Trophoblast cell (in vitro differentiated cells and primary cell): Measurements from ENCODE around the gene ME3.

Experiments used
- DNase-seq, 2 donors: peaks; one replicate each; pipeline ENCODE4 v3.0.0-alpha.2; 2016
- H2AFZ ChIP-seq: 2 replicates; pipeline ENCODE4 v1.6.1; 2013; ENCODE audit warnings: low read length, moderate library complexity, mild to moderate bottlenecking; ENCODE audit not compliant: insufficient read depth, poor library complexity
- H2AK5ac ChIP-seq: 2 replicates; pipeline ENCODE4 v1.6.1; 2013; ENCODE audit warnings: mild to moderate bottlenecking, low read length
- H2BK120ac ChIP-seq: 2 replicates; pipeline ENCODE4 v1.6.1; 2013; ENCODE audit warnings: low read length, mild to moderate bottlenecking, moderate library complexity; ENCODE audit not compliant: insufficient read depth, poor library complexity
- H2BK12ac ChIP-seq: 2 replicates; pipeline ENCODE4 v1.6.1; 2013; ENCODE audit warnings: mild to moderate bottlenecking, low read length, moderate library complexity
- H2BK5ac ChIP-seq: 2 replicates; pipeline ENCODE4 v1.6.1; 2013; ENCODE audit warnings: low read length, low read depth, moderate library complexity, mild to moderate bottlenecking; ENCODE audit not compliant: poor library complexity
- H3K14ac ChIP-seq: 2 replicates; pipeline ENCODE4 v1.6.1; 2013; ENCODE audit warnings: mild to moderate bottlenecking, low read length
- H3K18ac ChIP-seq: 2 replicates; pipeline ENCODE4 v1.6.1; 2013; ENCODE audit warnings: mild to moderate bottlenecking, low read length
- H3K23ac ChIP-seq: 2 replicates; pipeline ENCODE4 v1.6.1; 2013; ENCODE audit warnings: low read length
- H3K27ac ChIP-seq: 2 replicates; pipeline ENCODE4 v1.5.1; 2013; ENCODE audit warnings: low read depth, mild to moderate bottlenecking, inconsistent platforms, low read length, moderate library complexity
- H3K27me3 ChIP-seq: 2 replicates; pipeline ENCODE4 v1.6.1; 2013; ENCODE audit warnings: inconsistent platforms, mild to moderate bottlenecking, low read length, moderate library complexity; ENCODE audit not compliant: insufficient read depth
- H3K36me3 ChIP-seq, 2 experiments: 1 replicate in 1 of 2; 2 replicates in 1 of 2; pipeline ENCODE4 v1.6.1; 2013; ENCODE audit warnings: low read length in 2 of 2, mild to moderate bottlenecking in 2 of 2, moderate library complexity in 1 of 2; ENCODE audit not compliant: insufficient read depth in 2 of 2, control insufficient read depth in 1 of 2
- H3K4ac ChIP-seq: 2 replicates; pipeline ENCODE4 v1.6.1; 2013; ENCODE audit warnings: low read depth, mild to moderate bottlenecking, low read length, moderate library complexity
- H3K4me1 ChIP-seq, 2 experiments: 1 replicate in 1 of 2; 2 replicates in 1 of 2; pipeline ENCODE4 v1.6.1; 2013; ENCODE audit warnings: low read length in 2 of 2, mild to moderate bottlenecking in 2 of 2, moderate library complexity in 1 of 2; ENCODE audit not compliant: insufficient read depth in 2 of 2, control insufficient read depth in 1 of 2
- H3K4me2 ChIP-seq: 2 replicates; pipeline ENCODE4 v1.6.1; 2013; ENCODE audit warnings: inconsistent platforms, mild to moderate bottlenecking, low read length, moderate library complexity
- H3K4me3 ChIP-seq: 2 replicates; pipeline ENCODE4 v1.5.1; 2013; ENCODE audit warnings: mild to moderate bottlenecking, low read depth, low read length, inconsistent platforms
- H3K79me1 ChIP-seq: one replicate; pipeline ENCODE4 v1.6.1; 2013; ENCODE audit warnings: low read length
- H3K79me2 ChIP-seq: 2 replicates; pipeline ENCODE4 v1.6.1; 2013; ENCODE audit warnings: low read length, mild to moderate bottlenecking; ENCODE audit not compliant: control insufficient read depth, insufficient read depth, poor library complexity
- H3K9ac ChIP-seq: 2 replicates; pipeline ENCODE4 v1.6.1; 2013; ENCODE audit warnings: mild to moderate bottlenecking, low read length
- H3K9me3 ChIP-seq: 2 replicates; pipeline ENCODE4 v1.6.1; 2013; ENCODE audit warnings: low read depth, mild to moderate bottlenecking, control low read depth, inconsistent platforms, low read length; ENCODE audit not compliant: insufficient read depth
- H4K12ac ChIP-seq: 2 replicates; pipeline ENCODE4 v1.6.1; 2013; ENCODE audit warnings: low read depth, mild to moderate bottlenecking, low read length, moderate library complexity
- H4K8ac ChIP-seq: 2 replicates; pipeline ENCODE4 v1.6.1; 2013; ENCODE audit warnings: low read depth, mild to moderate bottlenecking, low read length, moderate library complexity
- H4K91ac ChIP-seq: one replicate; pipeline ENCODE4 v1.6.1; 2013; ENCODE audit warnings: low read depth, mild to moderate bottlenecking, low read length, moderate library complexity
- WGBS: extraction: QIAGEN DNeasy Blood & Tissue Kit; methylation state at CpG from one replicate; pipeline ENCODE4 v1.1.7; 2013; ENCODE audit warnings: missing lambda C conversion rate; ENCODE audit not compliant: insufficient read length, insufficient coverage; ENCODE audit errors: extremely low coverage; 5-methylcytosine and 5-hydroxymethylcytosine counted together

Gene ME3

GRCh38 chr11:86610559-86611341 lies 61.7 kb downstream of the ME3 start:
- Histone ChIP-seq H2BK12ac (peak overlapping the region; percentile 56), H2BK5ac (no peak overlapping the region), H3K23ac (no peak overlapping the region), H3K4me3 (no peak overlapping the region), H4K91ac (peak overlapping the region; percentile 50), H4K8ac (peak overlapping the region; percentile 4), H4K12ac (no peak overlapping the region), H3K18ac (peak overlapping the region; percentile 39), H3K4ac (no peak overlapping the region), H3K79me2 (no peaks in the 10 kb centered on the region), H3K27ac (peak overlapping the region; percentile 91), H3K79me1 (peaks cover 8% of the 10 kb centered on the region), H3K36me3 (no peaks in the 10 kb centered on the region), H3K14ac (no peak overlapping the region), H2AK5ac (no peak overlapping the region), H3K27me3 (no peaks in the 10 kb centered on the region), H2AFZ (no peak overlapping the region), H3K9ac (no peak overlapping the region), H3K4me2 (no peak overlapping the region), H3K4me1 (peaks cover 8 to 15% of the 10 kb centered on the region in 2 experiments), H3K9me3 (no peaks in the 10 kb centered on the region), H2BK120ac (peak overlapping the region; percentile 18)
- WGBS: no CpG with 5 or more reads among the region's 5 CpGs
- DNase-seq: no peak

- no peak overlapping the region for H3K4ac ChIP-seq
- H3K4me2 ChIP-seq: no peak overlapping the region
- no CpG with 5 or more reads among the region's 7 CpGs for WGBS
- no peaks in the 10 kb centered on the region for H3K9me3 ChIP-seq
- no peak overlapping the region for H2AK5ac ChIP-seq
- no peak overlapping the region for H4K91ac ChIP-seq
- H3K79me1 ChIP-seq: peaks cover 13% of the 10 kb centered on the region
- peaks cover 8 to 16% of the 10 kb centered on the region in 2 experiments for H3K4me1 ChIP-seq
- no peak overlapping the region for H4K8ac ChIP-seq
- no peak overlapping the region for H2BK12ac ChIP-seq
- H3K27ac ChIP-seq: no peak overlapping the region
- H4K12ac ChIP-seq: no peak overlapping the region
- H2BK5ac ChIP-seq: no peak overlapping the region
- H3K14ac ChIP-seq: no peak overlapping the region
- no peak overlapping the region for H2BK120ac ChIP-seq
- no peak overlapping the region for H3K23ac ChIP-seq
- H2AFZ ChIP-seq: no peak overlapping the region
- peak; percentile 38 to 84 for DNase-seq
- H3K36me3 ChIP-seq: no peaks in the 10 kb centered on the region
- H3K9ac ChIP-seq: no peak overlapping the region
- no peak overlapping the region for H3K18ac ChIP-seq
- H3K4me3 ChIP-seq: no peak overlapping the region
- no peaks in the 10 kb centered on the region for H3K27me3 ChIP-seq
- no peaks in the 10 kb centered on the region for H3K79me2 ChIP-seq
Measured at GRCh38 chr11:86608251-86608799, 64.1 kb downstream of the ME3 start.

GRCh38 chr11:86606836-86607481 lies 65.5 kb downstream of the ME3 start:
- Histone ChIP-seq H2BK5ac (no peak overlapping the region), H3K79me1 (peaks cover 13% of the 10 kb centered on the region), H3K18ac (no peak overlapping the region), H4K8ac (no peak overlapping the region), H3K23ac (no peak overlapping the region), H3K36me3 (no peaks in the 10 kb centered on the region), H4K91ac (no peak overlapping the region), H3K4me1 (peaks cover 8 to 16% of the 10 kb centered on the region in 2 experiments), H3K9ac (no peak overlapping the region), H4K12ac (no peak overlapping the region), H2AFZ (no peak overlapping the region), H2BK120ac (peak overlapping the region; percentile 57), H3K4me2 (no peak overlapping the region), H3K4me3 (no peak overlapping the region), H3K27me3 (no peaks in the 10 kb centered on the region), H3K27ac (peak overlapping the region; percentile 68), H3K79me2 (no peaks in the 10 kb centered on the region), H3K9me3 (no peaks in the 10 kb centered on the region), H3K14ac (no peak overlapping the region), H2AK5ac (no peak overlapping the region), H2BK12ac (no peak overlapping the region), H3K4ac (no peak overlapping the region)
- WGBS: no CpG with 5 or more reads among the region's 1 CpG
- no peak for DNase-seq

GRCh38 chr11:86606270-86606835 lies 66.1 kb downstream of the ME3 start:
- peak overlapping the region; percentile 68 for H3K27ac ChIP-seq
- H3K4ac ChIP-seq: no peak overlapping the region
- H2BK5ac ChIP-seq: peak overlapping the region; percentile 24
- no peak overlapping the region for H3K9ac ChIP-seq
- no peak overlapping the region for H4K8ac ChIP-seq
- no peak overlapping the region for H4K91ac ChIP-seq
- H3K79me1 ChIP-seq: peaks cover 13% of the 10 kb centered on the region
- no peak overlapping the region for H2BK120ac ChIP-seq
- H3K27me3 ChIP-seq: no peaks in the 10 kb centered on the region
- no peak overlapping the region for H3K18ac ChIP-seq
- no peaks in the 10 kb centered on the region for H3K9me3 ChIP-seq
- peaks cover 8 to 16% of the 10 kb centered on the region in 2 experiments for H3K4me1 ChIP-seq
- H4K12ac ChIP-seq: no peak overlapping the region
- no peaks in the 10 kb centered on the region for H3K36me3 ChIP-seq
- no peak overlapping the region for H3K14ac ChIP-seq
- no peak overlapping the region for H3K4me2 ChIP-seq
- no peak overlapping the region for H3K4me3 ChIP-seq
- no peak overlapping the region for H2AFZ ChIP-seq
- no peaks in the 10 kb centered on the region for H3K79me2 ChIP-seq
- no peak overlapping the region for H2AK5ac ChIP-seq
- H2BK12ac ChIP-seq: peak overlapping the region; percentile 8
- DNase-seq: no peak
- no CpG with 5 or more reads among the region's 3 CpGs for WGBS
- H3K23ac ChIP-seq: no peak overlapping the region
